Measurements from ENCODE around the gene SLC38A3. TPM values are rescaled to one million over a fixed set of nuclear protein-coding genes. Genes with fewer than 3 reads are reported as not detected.
"Not testable (repeated sequence)": the region's sequence is repeated elsewhere in the genome, so short reads cannot be mapped to it uniquely, and the experiment has no call there.

Gene SLC38A3
- total RNA-seq, 4 donors from 2014 or later, result not detected

- Histone ChIP-seq H3K27me3 (peaks cover 0 to 5% (median 0%) of the 10 kb centered on the region in 4 donors), H3K4me1 (peaks cover 8 to 26% (median 14%) of the 10 kb centered on the region in 3 donors), H3K4me3 (no peak overlapping the region), H3K36me3 (no peaks in the 10 kb centered on the region), H3K27ac (no peak overlapping the region), H3K9me3 (no peaks in the 10 kb centered on the region)
- no peak for TF ChIP-seq POLR2A (IDR thresholded peaks at IDR 0.05)
- no peak for TF ChIP-seq CTCF (IDR thresholded peaks at IDR 0.05)
- DNase-seq, result no peak
- intact Hi-C loops (cut with DNase I), result loop anchor here (2.0 kb wide), 1 partner anchor 27 kb away; no protein-coding TSS in a partner anchor
- WGBS, 2 donors, result 100% methylated on average over 1 of the region's 1 CpG; no CpG with 5 or more reads in 1 of the 2 donors
Measured at GRCh38 chr3:50222169-50222528, 17.1 kb downstream of the SLC38A3 start.

GRCh38 chr3:50224639-50225038 is 19.6 kb downstream of the SLC38A3 start:
- Histone ChIP-seq H3K4me3 (no peak overlapping the region), H3K27ac (no peak overlapping the region), H3K36me3 (no peaks in the 10 kb centered on the region), H3K4me1 (peaks cover 17 to 42% (median 27%) of the 10 kb centered on the region in 3 donors), H3K9me3 (no peaks in the 10 kb centered on the region), H3K27me3 (peaks cover 0 to 5% (median 0%) of the 10 kb centered on the region in 4 donors)
- intact Hi-C loops (cut with DNase I), result no loop called here
- TF ChIP-seq CTCF (IDR thresholded peaks at IDR 0.05) (no peak), POLR2A (IDR thresholded peaks at IDR 0.05) (no peak)
- DNase-seq, result no peak
- 70 to 76% methylated on average over 5 of the region's 5 CpGs for WGBS, 2 donors

- no peaks in the 10 kb centered on the region for H3K9me3 ChIP-seq
- no peaks in the 10 kb centered on the region for H3K36me3 ChIP-seq
- 0 to 5% methylated on average over 1 to 8 of the region's 40 CpGs for WGBS, 2 donors
- no peak for DNase-seq
- H3K27me3 ChIP-seq, result peaks cover 0 to 5% (median 0%) of the 10 kb centered on the region in 4 donors
- peaks cover 24 to 53% (median 30%) of the 10 kb centered on the region in 3 donors for H3K4me1 ChIP-seq
- peak overlapping the region; percentile 45 to 76 (median 66) for H3K4me3 ChIP-seq
- no peak for TF ChIP-seq POLR2A (IDR thresholded peaks at IDR 0.05)
- no peak for TF ChIP-seq CTCF (IDR thresholded peaks at IDR 0.05)
- intact Hi-C loops (cut with DNase I), result loop anchor here (2.0 kb wide), 1 partner anchor 46 kb away; no protein-coding TSS in a partner anchor
- H3K27ac ChIP-seq, result peak overlapping the region; percentile 86 to 95 (median 90)
Measured at GRCh38 chr3:50226888-50227389, 21.9 kb downstream of the SLC38A3 start.

GRCh38 chr3:50227390-50228183 is 22.5 kb downstream of the SLC38A3 start:
- peak overlapping the region; percentile 45 to 76 (median 66) for H3K4me3 ChIP-seq
- peak; percentile 79 for DNase-seq
- peaks cover 24 to 53% (median 30%) of the 10 kb centered on the region in 3 donors for H3K4me1 ChIP-seq
- peaks cover 0 to 5% (median 0%) of the 10 kb centered on the region in 4 donors for H3K27me3 ChIP-seq
- peak overlapping the region; percentile 86 to 95 (median 90) for H3K27ac ChIP-seq
- H3K36me3 ChIP-seq, result no peaks in the 10 kb centered on the region
- intact Hi-C loops (cut with DNase I), result loop anchor here (2.0 kb wide), 1 partner anchor 45 kb away; no protein-coding TSS in a partner anchor
- peak in 2 of 4 donors; percentile 26 to 51 for TF ChIP-seq POLR2A (IDR thresholded peaks at IDR 0.05)
- peak; percentile 79 to 97 (median 95) for TF ChIP-seq CTCF (IDR thresholded peaks at IDR 0.05)
- no peaks in the 10 kb centered on the region for H3K9me3 ChIP-seq
- WGBS, 2 donors, result 0 to 1% methylated on average over 16 to 24 of the region's 51 CpGs

GRCh38 chr3:50228184-50228763 is 23.2 kb downstream of the SLC38A3 start:
- H3K27me3 ChIP-seq; DNase-seq; H3K9me3 ChIP-seq; intact Hi-C loops (cut with DNase I); H3K36me3 ChIP-seq: not testable (repeated sequence)
- peaks cover 24 to 53% (median 30%) of the 10 kb centered on the region in 3 donors for H3K4me1 ChIP-seq
- H3K4me3 ChIP-seq, result peak overlapping the region; percentile 45 to 76 (median 66)
- peak overlapping the region; percentile 86 to 95 (median 90) for H3K27ac ChIP-seq
- 26 to 36% methylated on average over 11 to 15 of the region's 15 CpGs for WGBS, 2 donors

Measured in esophagus squamous epithelium (tissue), 5 donors.